Liver (tissue), 9 donors: ENCODE data around the gene CAPZB. TPM values are rescaled to one million over a fixed set of nuclear protein-coding genes. Genes with fewer than 3 reads are reported as not detected.

Source experiments
- DNase-seq: peaks from one replicate; pipeline ENCODE4 v3.0.0-alpha.2; 2017; ENCODE audit warnings: low spot score
- H3K27ac ChIP-seq, 2 donors: one replicate each; pipeline ENCODE4 v1.7.0; 2013; ENCODE audit warnings: inconsistent platforms in 2 of 2, low read length in 2 of 2, control low read depth in 1 of 2, low read depth in 1 of 2, mild to moderate bottlenecking in 1 of 2
- H3K27me3 ChIP-seq, 4 donors: one replicate each; pipeline versions ENCODE4 v1.6.1 to v1.7.0; 2013; ENCODE audit warnings: low read length in 3 of 4, inconsistent platforms in 1 of 4, mild to moderate bottlenecking in 1 of 4, moderate library complexity in 1 of 4; ENCODE audit not compliant: control insufficient read depth in 4 of 4, insufficient read depth in 4 of 4
- H3K36me3 ChIP-seq, 4 donors: one replicate each; pipeline versions ENCODE4 v1.6.1 to v1.7.0; 2013; ENCODE audit warnings: low read length in 3 of 4, mild to moderate bottlenecking in 3 of 4, low read depth in 1 of 4, moderate library complexity in 1 of 4; ENCODE audit not compliant: control insufficient read depth in 4 of 4, insufficient read depth in 3 of 4
- H3K4me1 ChIP-seq, 4 donors: one replicate each; pipeline versions ENCODE4 v1.6.1 to v1.7.0; 2013; ENCODE audit warnings: low read length in 3 of 4, mild to moderate bottlenecking in 3 of 4, moderate library complexity in 1 of 4; ENCODE audit not compliant: control insufficient read depth in 4 of 4, insufficient read depth in 4 of 4
- H3K4me3 ChIP-seq, 3 donors: one replicate each; pipeline versions ENCODE4 v1.6.1 to v1.7.0; 2013; ENCODE audit warnings: low read length in 3 of 3, control low read depth in 1 of 3, low read depth in 1 of 3, mild to moderate bottlenecking in 1 of 3
- H3K9ac ChIP-seq, 2 donors: one replicate each; pipeline ENCODE4 v1.7.0; 2013; ENCODE audit warnings: low read length in 2 of 2, mild to moderate bottlenecking in 2 of 2, moderate library complexity in 2 of 2, control low read depth in 1 of 2, low read depth in 1 of 2
- H3K9me3 ChIP-seq, 4 donors: one replicate each; pipeline versions ENCODE4 v1.6.1 to v1.7.0; 2013; ENCODE audit warnings: low read length in 3 of 4; ENCODE audit not compliant: control insufficient read depth in 4 of 4
- CTCF ChIP-seq: fragments of 150-350 bp; IDR thresholded peaks from 2 replicates; pipeline ENCODE4 v1.5.1; 2017; ENCODE audit warnings: improper control_type of control experiment, low read depth, low read length; ENCODE audit not compliant: missing input control
- EGR1 ChIP-seq, 2 donors: IDR thresholded peaks; 2 replicates each; pipeline ENCODE4 v1.6.1; 2016 to 2018; ENCODE audit warnings: antibody characterized with exemption in 2 of 2, low read depth in 2 of 2
- FOXA2 ChIP-seq: IDR thresholded peaks from 2 replicates; pipeline ENCODE4 v1.6.1; 2016; ENCODE audit warnings: antibody characterized with exemption
- GABPA ChIP-seq, 2 donors: IDR thresholded peaks in 1 of 2; conservative IDR thresholded peaks in 1 of 2; 2 replicates each; pipeline ENCODE4 v1.6.1; 2016; ENCODE audit warnings: antibody characterized with exemption in 2 of 2, mild to moderate bottlenecking in 1 of 2, moderate library complexity in 1 of 2
- HNF4G ChIP-seq: IDR thresholded peaks from 2 replicates; pipeline ENCODE4 v1.6.1; 2016; ENCODE audit warnings: antibody characterized with exemption
- JUND ChIP-seq, 2 donors: IDR thresholded peaks; 2 replicates each; pipeline ENCODE4 v1.6.1; 2016; ENCODE audit warnings: antibody characterized with exemption in 2 of 2
- NR2F2 ChIP-seq: IDR thresholded peaks from 2 replicates; pipeline ENCODE4 v1.6.1; 2016; ENCODE audit warnings: antibody characterized with exemption
- RAD21 ChIP-seq, 2 donors: IDR thresholded peaks; 2 replicates each; pipeline ENCODE4 v1.6.1; 2016; ENCODE audit warnings: antibody characterized with exemption in 2 of 2, mild to moderate bottlenecking in 2 of 2
- RXRA ChIP-seq, 2 donors: IDR thresholded peaks; 2 replicates each; pipeline ENCODE4 v1.6.1; 2017 to 2018; ENCODE audit warnings: antibody characterized with exemption in 2 of 2, mild to moderate bottlenecking in 1 of 2
- SP1 ChIP-seq: IDR thresholded peaks from 2 replicates; pipeline ENCODE4 v1.6.1; 2018; ENCODE audit warnings: antibody characterized with exemption, mild to moderate bottlenecking
- TAF1 ChIP-seq: conservative IDR thresholded peaks from 2 replicates; pipeline ENCODE4 v1.6.1; 2016; ENCODE audit warnings: antibody characterized with exemption, mild to moderate bottlenecking
- YY1 ChIP-seq: IDR thresholded peaks from 2 replicates; pipeline ENCODE4 v1.6.1; 2016; ENCODE audit warnings: antibody characterized with exemption, mild to moderate bottlenecking
- WGBS: extraction: QIAGEN DNeasy Blood & Tissue Kit; methylation state at CpG from one replicate; pipeline ENCODE4 v1.1.7; 2013; 5-methylcytosine and 5-hydroxymethylcytosine counted together
- polyA plus RNA-seq, 2 donors: library from polyadenylated mRNA; stranded (reverse) in 1 of 2; unstranded in 1 of 2; fragments of 200-250 nt in 1 of 2; fragments of >200 nt in 1 of 2; fragmentation: Nextera tagmentation in 1 of 2; extraction: Ambion mirVana in 1 of 2; gene quantifications; one replicate each; pipeline versions ENCODE4 v1.2.1 to v1.2.3, GENCODE V29; 2013 to 2015
- total RNA-seq, 2 donors: library from RNA; depleted of rRNA; stranded (reverse); fragments of >200 nt; gene quantifications; one replicate each; pipeline ENCODE4 v1.2.3, GENCODE V29; 2014
- TF ChIP-seq, protein P1 (sequence below): IDR thresholded peaks from 2 replicates; pipeline ENCODE4 v1.6.1; 2016; ENCODE audit warnings: antibody characterized with exemption, mild to moderate bottlenecking
- TF ChIP-seq, protein P2 (sequence below): IDR thresholded peaks from 2 replicates; pipeline ENCODE4 v1.6.1; 2016; ENCODE audit warnings: antibody characterized with exemption
- donor health status: healthy.
- donor health status: healthy.
- donor health status: healthy.
- donor health status: healthy.
- donor health status: healthy.

CAPZB gene
- total and polyA plus RNA-seq, 4 donors = 38.3 to 98.9 (median 51.1) TPM

DNA sequence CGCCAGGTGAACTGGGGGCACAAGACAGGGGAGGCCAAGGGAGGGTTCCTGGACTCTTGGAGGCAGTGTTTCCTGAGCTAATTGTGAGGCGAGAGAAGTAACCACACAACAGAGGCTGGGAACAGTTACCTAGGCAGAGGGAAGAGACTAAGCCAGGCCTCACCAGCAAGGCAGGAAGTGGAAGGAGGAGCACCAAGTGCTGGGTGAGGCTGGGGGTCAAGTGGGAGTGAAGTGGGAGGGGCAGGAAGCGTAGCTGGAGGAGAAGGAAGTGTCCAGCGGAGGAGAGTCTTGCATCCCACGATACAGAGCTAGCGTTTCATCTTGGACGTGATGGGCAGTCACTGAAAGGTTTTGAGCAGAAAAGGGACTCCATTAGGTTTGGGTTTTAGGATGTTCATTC is 48.3 kb upstream of the CAPZB start:
- no peak overlapping the region for H3K27ac ChIP-seq
- no peak overlapping the region for H3K9ac ChIP-seq
- H3K36me3 ChIP-seq = no peaks in the 10 kb centered on the region
- no peaks in the 10 kb centered on the region for H3K4me1 ChIP-seq
- no peak for DNase-seq
- no peak for TF ChIP-seq JUND (IDR thresholded peaks at IDR 0.05)
- TF ChIP-seq SP1 = no peak
- no peak for TF ChIP-seq YY1
- TF ChIP-seq, protein P1, sequence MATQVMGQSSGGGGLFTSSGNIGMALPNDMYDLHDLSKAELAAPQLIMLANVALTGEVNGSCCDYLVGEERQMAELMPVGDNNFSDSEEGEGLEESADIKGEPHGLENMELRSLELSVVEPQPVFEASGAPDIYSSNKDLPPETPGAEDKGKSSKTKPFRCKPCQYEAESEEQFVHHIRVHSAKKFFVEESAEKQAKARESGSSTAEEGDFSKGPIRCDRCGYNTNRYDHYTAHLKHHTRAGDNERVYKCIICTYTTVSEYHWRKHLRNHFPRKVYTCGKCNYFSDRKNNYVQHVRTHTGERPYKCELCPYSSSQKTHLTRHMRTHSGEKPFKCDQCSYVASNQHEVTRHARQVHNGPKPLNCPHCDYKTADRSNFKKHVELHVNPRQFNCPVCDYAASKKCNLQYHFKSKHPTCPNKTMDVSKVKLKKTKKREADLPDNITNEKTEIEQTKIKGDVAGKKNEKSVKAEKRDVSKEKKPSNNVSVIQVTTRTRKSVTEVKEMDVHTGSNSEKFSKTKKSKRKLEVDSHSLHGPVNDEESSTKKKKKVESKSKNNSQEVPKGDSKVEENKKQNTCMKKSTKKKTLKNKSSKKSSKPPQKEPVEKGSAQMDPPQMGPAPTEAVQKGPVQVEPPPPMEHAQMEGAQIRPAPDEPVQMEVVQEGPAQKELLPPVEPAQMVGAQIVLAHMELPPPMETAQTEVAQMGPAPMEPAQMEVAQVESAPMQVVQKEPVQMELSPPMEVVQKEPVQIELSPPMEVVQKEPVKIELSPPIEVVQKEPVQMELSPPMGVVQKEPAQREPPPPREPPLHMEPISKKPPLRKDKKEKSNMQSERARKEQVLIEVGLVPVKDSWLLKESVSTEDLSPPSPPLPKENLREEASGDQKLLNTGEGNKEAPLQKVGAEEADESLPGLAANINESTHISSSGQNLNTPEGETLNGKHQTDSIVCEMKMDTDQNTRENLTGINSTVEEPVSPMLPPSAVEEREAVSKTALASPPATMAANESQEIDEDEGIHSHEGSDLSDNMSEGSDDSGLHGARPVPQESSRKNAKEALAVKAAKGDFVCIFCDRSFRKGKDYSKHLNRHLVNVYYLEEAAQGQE = no peak
- TF ChIP-seq TAF1 = no peak
- no peak for TF ChIP-seq FOXA2
- TF ChIP-seq, protein P2, sequence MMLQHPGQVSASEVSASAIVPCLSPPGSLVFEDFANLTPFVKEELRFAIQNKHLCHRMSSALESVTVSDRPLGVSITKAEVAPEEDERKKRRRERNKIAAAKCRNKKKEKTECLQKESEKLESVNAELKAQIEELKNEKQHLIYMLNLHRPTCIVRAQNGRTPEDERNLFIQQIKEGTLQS = no peak
- TF ChIP-seq CTCF = no peak
- no peak for TF ChIP-seq RXRA (IDR thresholded peaks at IDR 0.05)
- 83% methylated on average over 7 of the region's 7 CpGs for WGBS
- H3K27me3 ChIP-seq = no peaks in the 10 kb centered on the region
- no peak overlapping the region for H3K4me3 ChIP-seq
- H3K9me3 ChIP-seq = peaks cover 0 to 7% (median 1%) of the 10 kb centered on the region in 4 donors

DNA sequence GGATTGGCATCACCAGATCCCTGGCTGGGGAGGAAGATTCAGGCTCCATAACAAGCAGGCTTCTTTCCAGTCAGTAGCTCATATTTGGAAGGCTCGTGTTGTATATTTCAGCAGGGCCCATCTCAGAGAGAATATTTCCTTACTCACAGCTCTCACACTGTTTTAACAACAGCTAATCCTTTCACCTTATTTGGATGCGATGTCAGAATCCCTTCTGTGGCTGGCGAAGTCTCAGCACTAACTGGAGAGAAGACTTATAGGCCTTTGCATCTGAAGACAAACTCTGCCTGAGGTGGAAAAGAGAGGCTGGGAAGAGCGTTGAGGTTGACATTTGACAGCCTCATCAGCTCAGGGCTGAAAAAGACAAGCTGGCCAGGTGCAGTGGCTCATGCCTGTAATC is 47.2 kb upstream of the CAPZB start:
- Histone ChIP-seq H3K9ac (no peak overlapping the region), H3K27me3 (no peaks in the 10 kb centered on the region), H3K4me3 (no peak overlapping the region), H3K9me3 (peaks cover 0 to 7% (median 1%) of the 10 kb centered on the region in 4 donors), H3K4me1 (no peaks in the 10 kb centered on the region), H3K36me3 (no peaks in the 10 kb centered on the region), H3K27ac (no peak overlapping the region)
- 91% methylated on average over 4 of the region's 4 CpGs for WGBS
- DNase-seq = no peak
- no peak for TF ChIP-seq NR2F2
- no peak for TF ChIP-seq CTCF
- no peak for TF ChIP-seq RXRA (IDR thresholded peaks at IDR 0.05)
- no peak for TF ChIP-seq TAF1
- TF ChIP-seq GABPA (IDR thresholded peaks at IDR 0.05 in 1 of 2, conservative IDR thresholded peaks at IDR 0.05 in 1 of 2) = no peak
- TF ChIP-seq HNF4G = no peak
- no peak for TF ChIP-seq RAD21 (IDR thresholded peaks at IDR 0.05)
- TF ChIP-seq, protein P1 = no peak
- no peak for TF ChIP-seq YY1
- TF ChIP-seq EGR1 (IDR thresholded peaks at IDR 0.05; ENCODE audit: low read depth in 2 of 2) = no peak
- TF ChIP-seq JUND (IDR thresholded peaks at IDR 0.05) = no peak
- no peak for TF ChIP-seq SP1
